OCI-LY7 (cell line): ENCODE results near the gene TMEM95. TPM values are rescaled to one million over a fixed set of nuclear protein-coding genes. Genes with fewer than 3 reads are reported as not detected.

ENCODE experiments used
- BruUV-seq: library from RNA; stranded (reverse); fragments of 400-500 nt; replicated peaks from 2 replicates; lab custom pipeline; 2021; lab: Mats Ljungman, UMichigan
- CTCF ChIA-PET: fragments of 300-600 bp; sonication (Branson Sonifier 250); formaldehyde crosslinking; loops from one replicate; lab custom pipeline; 2022; ENCODE audit warnings: antibody characterized with exemption; ENCODE audit not compliant: unreplicated experiment; lab: Charles Lee
- POLR2A ChIA-PET: fragments of 300-600 bp; sonication (Branson Sonifier 250); formaldehyde crosslinking; loops from one replicate; lab custom pipeline; 2022; ENCODE audit warnings: antibody characterized with exemption; lab: Charles Lee
- DNase-seq: peaks from one replicate; pipeline ENCODE4 v3.0.0-alpha.2; 2015; ENCODE audit warnings: low spot score
- H2AFZ ChIP-seq: fragments of 200-600 bp; sonication (generic), shearing (Covaris generic); 2 replicates; pipeline ENCODE4 v1.6.1; 2014; ENCODE audit warnings: mild to moderate bottlenecking, antibody characterized with exemption, low read length, moderate library complexity
- H3K27ac ChIP-seq: fragments of 200-600 bp; sonication (generic); 2 replicates; pipeline ENCODE4 v1.5.1; 2014; ENCODE audit warnings: mixed run types, low read depth, mild to moderate bottlenecking, moderate library complexity, low read length, inconsistent platforms; ENCODE audit not compliant: poor library complexity, severe bottlenecking
- H3K36me3 ChIP-seq: fragments of 200-600 bp; sonication (generic); 2 replicates; pipeline ENCODE4 v1.6.1; 2014; ENCODE audit warnings: mild to moderate bottlenecking, antibody characterized with exemption, low read length, moderate library complexity, mixed read lengths; ENCODE audit not compliant: insufficient read depth
- H3K4me1 ChIP-seq: fragments of 200-600 bp; sonication (generic); 2 replicates; pipeline ENCODE4 v1.5.1; 2014; ENCODE audit warnings: mild to moderate bottlenecking, low read length; ENCODE audit not compliant: insufficient read depth, poor library complexity, severe bottlenecking
- H3K4me2 ChIP-seq: fragments of 200-600 bp; sonication (generic); 2 replicates; pipeline ENCODE4 v1.6.1; 2014; ENCODE audit warnings: mild to moderate bottlenecking, low read length
- H3K4me3 ChIP-seq: fragments of 200-600 bp; sonication (generic); 2 replicates; pipeline ENCODE4 v1.5.1; 2014; ENCODE audit warnings: mild to moderate bottlenecking, low read depth, low read length; ENCODE audit not compliant: poor library complexity, severe bottlenecking
- H3K79me2 ChIP-seq: fragments of 200-600 bp; sonication (generic); 2 replicates; pipeline ENCODE4 v1.6.1; 2016; ENCODE audit warnings: low read depth, mild to moderate bottlenecking, low read length, moderate library complexity, mixed read lengths; ENCODE audit not compliant: insufficient read depth
- H3K9me2 ChIP-seq: fragments of 200-600 bp; sonication (generic); 2 replicates; pipeline ENCODE4 v1.6.1; 2016; ENCODE audit warnings: mild to moderate bottlenecking, low read length, mixed read lengths; ENCODE audit not compliant: insufficient read depth
- H3K9me3 ChIP-seq: fragments of 200-600 bp; sonication (generic); 2 replicates; pipeline ENCODE4 v1.6.1; 2014; ENCODE audit warnings: mild to moderate bottlenecking, mixed run types, low read length, mixed read lengths
- H4K20me1 ChIP-seq: fragments of 200-600 bp; sonication (generic); 2 replicates; pipeline ENCODE4 v1.6.1; 2014; ENCODE audit warnings: mild to moderate bottlenecking, antibody characterized with exemption, low read length, moderate library complexity, mixed read lengths; ENCODE audit not compliant: insufficient read depth
- EZH2phosphoT487 ChIP-seq: fragments of 200-600 bp; sonication (generic); IDR thresholded peaks from 2 replicates; pipeline ENCODE4 v1.6.1; 2018; ENCODE audit warnings: low read depth, borderline replicate concordance, mild to moderate bottlenecking, mixed run types, antibody characterized with exemption, low read length, moderate library complexity, mixed read lengths
- intact Hi-C: fragments of 100-400 bp; cut with micrococcal nuclease; formaldehyde crosslinking; loops from one replicate; pipeline ENCODE4 v1.10.0; 2022; ENCODE audit not compliant: unreplicated experiment
- total RNA-seq, 2 experiments: library from RNA; depleted of rRNA in 1 of 2; stranded (reverse); fragments of >200 nt in 1 of 2; shearing (Covaris generic) in 1 of 2; gene quantifications; 2 replicates each; pipeline ENCODE4 v1.2.3, GENCODE V29; 2014 to 2022
- TF ChIP-seq, protein P1 (sequence below): fragments of 200-600 bp; sonication (generic); conservative IDR thresholded peaks from 2 replicates; pipeline ENCODE4 v1.5.1; 2014; ENCODE audit warnings: mild to moderate bottlenecking, antibody characterized with exemption, low read length, moderate library complexity, mixed read lengths

The TMEM95 gene
- total RNA-seq, 2 experiments from 2014 or later: not detected

DNA sequence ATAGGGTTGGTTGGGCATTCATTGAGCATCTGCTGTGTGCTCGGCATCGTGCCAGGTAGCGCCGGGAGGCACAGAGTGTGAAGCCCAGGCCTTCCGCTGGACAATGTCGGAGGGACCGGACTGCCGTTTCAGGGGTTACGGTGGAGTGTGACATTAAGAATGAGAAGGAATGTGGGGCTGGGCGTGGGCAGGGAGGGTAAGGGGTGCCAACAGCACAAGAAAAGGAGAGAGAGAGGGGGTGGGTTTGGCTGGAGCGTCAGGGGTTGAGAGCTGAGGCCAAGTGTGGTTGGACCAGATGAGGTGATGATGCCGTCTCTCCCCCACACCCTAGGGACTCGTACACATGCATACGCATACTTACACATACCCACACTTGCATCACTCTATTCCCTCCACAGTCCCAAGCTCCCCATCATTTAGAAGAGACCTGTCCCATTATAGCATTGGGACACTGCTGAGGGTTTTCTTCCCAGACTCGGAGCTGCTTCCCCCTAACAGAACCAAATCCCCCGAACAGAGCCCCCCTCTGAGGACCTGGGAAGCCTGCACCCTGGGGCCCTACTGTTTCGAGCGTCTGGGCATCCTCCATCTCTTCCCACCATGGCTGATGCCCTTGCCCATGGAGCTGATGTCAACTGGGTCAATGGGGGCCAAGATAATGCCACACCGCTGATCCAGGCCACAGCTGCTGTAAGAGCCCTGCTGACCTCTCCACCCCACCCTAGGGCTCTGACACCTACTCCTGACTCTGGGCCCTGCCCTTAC is 6.3 kb upstream of the TMEM95 start:
- Histone ChIP-seq H3K4me3 (no peak overlapping the region), H3K27ac (no peak overlapping the region), H3K79me2 (no peaks in the 10 kb centered on the region), H3K4me1 (peaks cover 31% of the 10 kb centered on the region), H3K9me3 (no peaks in the 10 kb centered on the region), H3K36me3 (peaks cover 49% of the 10 kb centered on the region), H3K9me2 (no peaks in the 10 kb centered on the region), H3K4me2 (no peak overlapping the region), H4K20me1 (no peaks in the 10 kb centered on the region), H2AFZ (no peak overlapping the region)
- CTCF ChIA-PET: no interaction called here
- BruUV-seq: no TSS peak
- POLR2A ChIA-PET: interaction anchor here (0.6 to 1.9 kb wide), 4 partner anchors 12 to 75 kb away, joined by 3 to 7 read pairs (median 4); partner anchors contain the start of genes ACAP1 and NEURL4
- no peak for TF ChIP-seq EZH2phosphoT487
- TF ChIP-seq, protein P1, sequence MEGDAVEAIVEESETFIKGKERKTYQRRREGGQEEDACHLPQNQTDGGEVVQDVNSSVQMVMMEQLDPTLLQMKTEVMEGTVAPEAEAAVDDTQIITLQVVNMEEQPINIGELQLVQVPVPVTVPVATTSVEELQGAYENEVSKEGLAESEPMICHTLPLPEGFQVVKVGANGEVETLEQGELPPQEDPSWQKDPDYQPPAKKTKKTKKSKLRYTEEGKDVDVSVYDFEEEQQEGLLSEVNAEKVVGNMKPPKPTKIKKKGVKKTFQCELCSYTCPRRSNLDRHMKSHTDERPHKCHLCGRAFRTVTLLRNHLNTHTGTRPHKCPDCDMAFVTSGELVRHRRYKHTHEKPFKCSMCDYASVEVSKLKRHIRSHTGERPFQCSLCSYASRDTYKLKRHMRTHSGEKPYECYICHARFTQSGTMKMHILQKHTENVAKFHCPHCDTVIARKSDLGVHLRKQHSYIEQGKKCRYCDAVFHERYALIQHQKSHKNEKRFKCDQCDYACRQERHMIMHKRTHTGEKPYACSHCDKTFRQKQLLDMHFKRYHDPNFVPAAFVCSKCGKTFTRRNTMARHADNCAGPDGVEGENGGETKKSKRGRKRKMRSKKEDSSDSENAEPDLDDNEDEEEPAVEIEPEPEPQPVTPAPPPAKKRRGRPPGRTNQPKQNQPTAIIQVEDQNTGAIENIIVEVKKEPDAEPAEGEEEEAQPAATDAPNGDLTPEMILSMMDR: no peak
- intact Hi-C loops: no loop called here
- DNase-seq: no peak

DNA sequence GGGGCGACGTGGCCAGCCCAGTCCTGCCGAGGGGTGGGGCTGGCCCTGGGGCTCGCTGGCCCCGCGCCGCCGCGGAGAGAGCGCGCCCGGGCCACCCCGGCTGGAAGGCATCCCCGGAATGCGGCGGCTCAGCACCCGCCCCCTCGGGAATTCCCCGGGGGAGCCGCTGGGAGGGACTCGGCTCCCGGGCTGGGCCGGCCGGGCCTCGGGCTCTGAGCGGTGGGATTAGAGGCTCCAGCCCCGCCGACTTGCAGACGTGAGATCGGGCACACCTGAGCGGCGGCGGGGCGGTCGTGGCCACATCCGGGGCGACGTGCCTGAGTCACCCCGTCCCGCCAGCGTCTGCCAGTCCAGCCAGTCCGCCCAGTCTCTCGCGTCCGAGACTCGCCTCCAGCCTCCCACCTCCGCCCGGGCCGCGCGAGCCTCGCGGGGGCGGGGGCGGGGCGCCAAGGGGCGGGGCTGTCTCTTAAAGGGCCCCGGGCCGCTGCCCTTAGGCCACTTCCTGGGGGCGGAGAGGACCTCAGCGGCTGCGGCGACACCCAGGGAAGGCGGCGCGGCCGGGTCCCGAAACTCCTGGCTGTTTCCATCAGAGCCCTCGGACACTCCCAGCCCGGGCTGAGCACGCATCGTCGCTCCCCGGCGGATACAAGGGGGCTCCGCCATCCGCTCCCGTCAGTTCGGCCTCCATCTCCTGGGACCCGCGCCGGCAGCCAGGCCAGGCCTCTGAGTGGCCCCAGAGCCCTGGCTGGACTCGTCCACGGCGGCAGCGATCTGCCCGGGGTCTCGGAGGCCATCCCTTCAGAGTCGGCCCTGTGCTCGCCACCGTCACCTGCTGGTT is 3.1 kb upstream of the TMEM95 start, which contains the start of gene KCTD11:
Gene KCTD11 (plus strand): TSS at position 498 of the 838 bp plus-strand sequence.
- DNase-seq: peak; percentile 80
- TF ChIP-seq, protein P1: no peak
- no peak for TF ChIP-seq EZH2phosphoT487
- no TSS peak for BruUV-seq
- Histone ChIP-seq H3K4me2 (peak within 1 kb of the TSS; percentile 91), H3K9me3 (no peaks in the 10 kb centered on the region), H3K36me3 (peaks cover 26% of the 10 kb centered on the region), H2AFZ (peak within 1 kb of the TSS; percentile 53), H3K27ac (peak within 1 kb of the TSS; percentile 55), H3K79me2 (no peaks in the 10 kb centered on the region), H3K4me1 (peaks cover 36% of the 10 kb centered on the region), H3K4me3 (peak within 1 kb of the TSS; percentile 75), H4K20me1 (no peaks in the 10 kb centered on the region), H3K9me2 (no peaks in the 10 kb centered on the region)
- CTCF ChIA-PET: no interaction called here
- POLR2A ChIA-PET: interaction anchor here (0.6 to 0.9 kb wide), 2 partner anchors 15 to 84 kb away, joined by 3 to 4 read pairs; partner anchors contain the start of gene ACAP1
- intact Hi-C loops: loop anchor here (1.0 to 5.0 kb wide), 6 partner anchors 23 to 335 kb away; partner anchors contain the start of genes GPS2, NEURL4, POLR2A and SLC2A4
